ENCODE data around the gene TDRD12.

GRCh38 chr19:32750441-32751055, 31.0 kb downstream of the TDRD12 start:
- TF ChIP-seq CTCF (IDR thresholded peaks at IDR 0.05; ENCODE audit: extremely low read depth in 1 of 2, insufficient read depth in 1 of 2, low read depth in 1 of 2, low read length in 2 of 2) (no peak), POLR2A (IDR thresholded peaks at IDR 0.05; ENCODE audit: low read depth, low read length) (no peak), EZH2 (IDR thresholded peaks at IDR 0.05; ENCODE audit: borderline replicate concordance, low read depth, low read length, severe bottlenecking) (no peak), POLR2AphosphoS5 (IDR thresholded peaks at IDR 0.05; ENCODE audit: insufficient read depth, low read depth, low read length) (no peak), MAX (IDR thresholded peaks at IDR 0.05; ENCODE audit: insufficient read depth, insufficient read length) (no peak), MYC (IDR thresholded peaks at IDR 0.05; ENCODE audit: low read depth, low read length) (no peak), JUN (IDR thresholded peaks at IDR 0.05; ENCODE audit: borderline replicate concordance, insufficient read depth, insufficient read length, low read depth) (no peak), FOS (IDR thresholded peaks at IDR 0.05; ENCODE audit: borderline replicate concordance, insufficient read depth, low read length) (no peak), GATA2 (IDR thresholded peaks at IDR 0.05; ENCODE audit: insufficient read depth, insufficient read length, low read depth, low read length) (no peak)
